GM21360 (cell line): ENCODE measurements around the gene PPP3R1.
A peak's percentile ranks its signal among the peaks of the same experiment; 100 is the strongest.

ENCODE experiments used
- ATAC-seq: cut with Tn5 transposase; IDR thresholded peaks from one replicate; pipeline ENCODE4 v1.9.1; 2021; ENCODE audit warnings: mild to moderate bottlenecking, moderate library complexity; ENCODE audit not compliant: unreplicated experiment

PPP3R1 gene

DNA sequence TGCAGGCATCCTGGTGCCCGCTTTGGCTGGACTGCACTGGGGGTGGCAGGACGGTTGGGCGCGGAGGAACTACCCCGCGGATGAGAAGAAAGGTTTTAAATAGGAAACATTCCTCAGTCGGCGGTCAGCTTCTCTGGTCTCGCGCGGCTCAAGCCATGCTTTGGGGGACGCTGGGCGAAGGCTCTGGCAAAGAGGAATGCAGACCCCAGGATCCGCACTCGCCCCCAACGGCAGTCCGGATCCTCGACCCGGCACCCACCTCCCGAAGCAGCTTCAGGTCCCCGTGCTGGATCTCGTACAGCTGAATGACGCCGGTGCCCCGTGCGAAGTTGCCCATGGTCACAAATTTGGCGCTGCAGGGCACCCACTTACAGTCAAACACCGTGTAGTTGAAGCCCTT is 95.3 kb downstream of the PPP3R1 start:
- peak; percentile 22 for ATAC-seq

DNA sequence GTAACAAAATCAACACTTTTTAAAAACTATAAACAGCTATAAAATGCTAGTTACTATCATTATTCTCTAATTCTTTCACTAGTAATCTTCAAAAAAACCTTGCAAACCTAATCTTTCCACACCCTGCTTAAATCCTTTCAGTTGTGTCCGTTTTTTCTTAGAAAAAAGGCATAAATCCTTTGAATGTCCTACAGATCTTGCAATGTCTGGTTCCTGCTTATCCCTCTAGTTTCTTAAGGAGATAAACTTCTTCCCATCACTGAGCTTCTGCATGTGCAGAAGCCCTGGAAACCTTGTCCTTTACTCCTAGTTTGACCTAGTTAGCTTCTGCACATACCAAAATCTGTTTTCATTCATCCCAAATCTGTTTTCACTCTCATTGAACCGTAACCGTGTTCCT is 95.9 kb downstream of the PPP3R1 start:
- no peak for ATAC-seq

DNA sequence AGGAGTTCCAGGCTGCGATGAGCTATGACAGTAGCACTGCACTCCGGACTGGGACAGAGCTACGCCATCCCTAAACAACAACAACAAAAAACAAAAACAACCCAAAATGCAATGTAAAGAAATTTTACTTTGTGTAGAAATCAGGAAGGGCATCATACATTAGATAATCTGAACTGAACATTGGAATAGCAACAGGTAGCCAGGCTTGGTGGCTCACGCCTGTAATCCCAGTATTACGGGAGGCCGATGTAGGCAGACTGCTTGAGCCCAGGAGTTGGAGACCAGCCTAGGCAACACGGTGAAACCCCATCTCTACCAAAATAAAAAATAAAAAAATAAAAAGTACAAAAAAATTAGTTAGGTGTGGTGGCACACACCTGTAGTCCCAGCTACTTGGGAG is 96.7 kb downstream of the PPP3R1 start:
- ATAC-seq, result no peak

DNA sequence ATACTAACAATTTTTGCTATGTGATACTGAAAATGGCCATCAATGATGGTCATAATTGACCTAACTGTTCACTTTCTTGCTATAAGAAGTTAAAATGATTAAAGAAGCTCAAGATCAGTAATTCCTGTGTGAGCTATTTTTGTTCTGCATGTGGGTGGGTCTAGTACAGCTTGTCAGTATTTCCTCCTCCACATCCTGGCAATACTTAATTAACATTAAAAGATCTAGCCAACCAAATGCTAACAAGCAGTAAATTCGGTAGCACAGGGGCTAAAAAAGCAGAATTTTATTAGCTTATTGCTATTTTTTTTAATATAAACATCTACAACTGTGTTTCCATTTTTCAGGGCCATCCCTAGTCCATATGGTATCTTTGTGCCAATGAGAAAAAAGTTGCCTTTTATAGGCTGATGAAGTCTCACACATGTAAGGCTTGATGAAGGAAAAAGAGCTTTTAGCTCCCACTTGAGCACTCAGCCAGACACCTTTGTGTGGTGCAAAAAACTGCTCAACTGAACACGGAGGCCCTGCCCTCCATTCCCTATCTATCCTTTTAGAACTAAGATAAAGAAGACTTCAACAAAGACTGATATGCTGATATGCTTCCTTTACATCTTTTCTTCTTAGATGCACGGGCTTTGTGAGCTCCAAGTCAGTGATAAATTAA is 99.5 kb downstream of the PPP3R1 start:
- no peak for ATAC-seq

DNA sequence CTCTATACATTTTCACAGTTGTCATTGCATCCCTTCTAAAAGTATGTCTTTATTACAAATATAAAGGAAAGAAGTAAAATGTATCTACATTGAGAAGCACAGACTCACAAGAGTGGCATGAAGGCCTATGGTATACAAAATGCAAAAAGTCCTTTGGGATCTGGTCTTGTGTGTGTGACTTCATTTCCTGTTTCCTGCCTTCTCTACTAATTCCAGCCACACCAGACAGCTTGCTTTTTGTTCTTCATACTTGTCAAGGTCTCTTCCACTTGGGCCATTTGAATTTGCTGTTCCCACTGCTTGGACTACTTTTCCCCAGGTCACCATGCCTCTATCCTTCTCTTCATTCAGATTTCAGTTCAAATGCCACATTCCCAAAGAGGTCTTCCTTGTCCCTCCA is 101.3 kb downstream of the PPP3R1 start:
- no peak for ATAC-seq

DNA sequence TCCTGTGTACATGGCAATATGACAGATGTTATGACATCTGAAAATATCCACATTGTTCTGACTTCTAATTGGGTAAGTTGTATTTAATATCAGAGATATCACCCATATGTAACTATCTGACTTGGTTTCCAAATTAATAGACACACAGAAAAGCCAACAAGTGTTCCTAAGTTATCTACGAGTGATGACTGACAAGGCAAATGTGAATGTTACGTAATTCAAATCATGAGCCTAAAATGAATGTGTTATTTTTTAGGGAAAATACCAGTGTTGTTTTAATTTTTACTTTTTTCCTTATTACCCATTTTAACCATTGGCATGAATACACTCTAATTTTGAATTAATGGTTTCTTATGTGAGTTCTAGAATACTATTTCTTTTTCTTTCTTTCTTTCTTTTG is 110.5 kb downstream of the PPP3R1 start:
- ATAC-seq, result no peak

DNA sequence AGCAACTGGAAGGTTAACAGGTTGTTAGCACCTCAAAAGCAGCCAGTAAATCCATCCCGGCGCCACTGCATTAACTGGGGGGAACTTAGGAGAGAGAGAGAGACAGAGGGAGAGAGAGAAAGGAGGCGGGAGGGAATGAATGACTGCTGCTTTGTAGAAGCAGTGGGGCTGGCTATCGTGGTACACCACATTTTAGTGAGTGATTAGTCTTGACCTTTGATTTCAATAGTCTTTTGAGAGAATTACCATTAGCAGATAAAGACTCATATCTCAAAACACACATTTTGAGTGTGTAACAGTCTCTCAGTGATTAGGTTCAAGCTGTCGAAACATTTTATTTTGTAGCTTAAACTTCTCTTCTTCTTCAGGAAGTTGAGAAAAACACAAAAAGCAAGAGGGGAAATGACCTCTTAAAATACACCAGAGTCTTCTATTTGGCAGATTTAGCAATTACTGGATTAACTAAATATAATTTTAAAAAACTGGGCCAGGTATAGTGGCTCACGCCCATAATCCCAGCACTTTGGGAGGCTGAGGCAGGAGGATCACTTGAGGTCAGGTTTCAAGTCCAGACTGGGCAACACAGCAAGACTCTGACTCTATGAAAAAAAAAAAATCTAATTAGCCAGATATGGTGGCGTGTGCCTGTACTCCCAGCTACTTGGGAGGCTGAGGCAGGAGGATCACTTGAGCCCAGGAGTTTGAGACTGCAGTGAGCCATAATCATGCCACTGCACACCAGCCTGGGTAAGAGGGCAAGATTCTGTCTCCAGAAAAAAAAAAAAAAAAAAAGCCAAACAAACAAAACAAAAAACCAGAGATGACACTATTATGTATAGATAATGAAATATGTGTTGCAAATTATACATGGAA is 116.6 kb downstream of the PPP3R1 start:
- ATAC-seq, result no peak

DNA sequence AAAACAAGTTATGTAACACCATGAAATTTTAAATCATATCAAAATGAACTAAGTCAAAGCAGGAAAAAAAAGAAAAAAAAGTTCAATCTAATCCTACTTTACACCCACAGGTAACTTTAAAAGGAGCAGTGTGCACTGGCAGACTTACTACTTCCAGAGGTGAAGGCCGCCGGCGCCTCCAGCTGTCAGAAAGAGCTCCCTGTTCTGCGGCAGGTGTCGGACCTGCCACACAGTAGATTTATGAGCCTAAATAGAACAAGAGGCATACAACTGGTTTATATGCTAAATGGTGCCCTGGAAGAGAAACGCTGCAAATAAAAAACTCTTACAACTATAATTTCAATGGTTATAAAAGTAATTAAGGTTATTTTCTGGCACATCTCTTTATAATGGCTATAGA is 117.8 kb downstream of the PPP3R1 start:
- ATAC-seq, result no peak

DNA sequence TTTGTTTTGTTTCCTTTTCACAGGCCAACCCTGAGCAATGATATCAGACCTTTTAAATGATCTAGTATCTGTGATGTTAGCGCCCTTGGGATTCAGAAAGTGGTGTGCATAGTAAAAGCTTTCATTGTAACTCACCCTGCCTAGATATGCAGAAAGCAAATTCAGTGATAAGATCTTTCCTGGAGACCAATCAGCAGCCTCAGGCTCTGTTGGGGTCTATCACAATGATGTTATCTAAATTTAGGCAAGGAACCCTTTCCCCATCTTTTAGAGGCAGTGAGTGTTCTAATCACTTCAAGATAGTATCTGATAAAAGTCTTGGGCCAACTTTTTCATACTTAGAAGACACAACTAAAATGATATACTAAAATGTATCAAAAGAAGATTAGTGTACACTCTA is 118.2 kb downstream of the PPP3R1 start:
- ATAC-seq, result no peak
